ENCODE data around the gene AFP.

The AFP gene

DNA sequence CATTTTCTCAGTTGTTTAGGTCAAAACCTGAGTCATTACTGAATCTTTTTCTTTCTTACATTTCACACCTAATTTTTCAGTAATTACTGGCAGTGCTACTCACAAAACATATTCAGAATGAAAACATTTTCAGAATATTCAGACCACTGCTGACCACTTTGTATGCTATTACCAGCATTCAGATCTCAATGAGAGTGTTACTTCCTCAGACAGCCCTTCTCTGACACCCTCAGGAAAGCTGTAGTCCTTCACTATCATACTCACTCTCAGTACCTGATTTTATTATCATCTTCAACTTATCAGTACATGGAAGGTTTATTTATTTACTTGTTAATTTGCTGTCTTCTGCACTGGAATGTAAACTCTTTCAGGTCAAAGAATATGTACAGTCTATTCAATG is 44.2 kb upstream of the AFP start:
- Histone ChIP-seq H3K36me3 (ENCODE audit: insufficient read depth, low read length) (no peaks in the 10 kb centered on the region), H3K9me3 (ENCODE audit: insufficient read depth, low read depth, low read length) (no peaks in the 10 kb centered on the region), H3K27me3 (ENCODE audit: insufficient read depth, low read length, poor library complexity, severe bottlenecking) (no peaks in the 10 kb centered on the region), H3K4me2 (ENCODE audit: low read depth, low read length, poor library complexity, severe bottlenecking) (no peak overlapping the region), H4K20me1 (ENCODE audit: insufficient read depth, low read length, poor library complexity, severe bottlenecking) (no peaks in the 10 kb centered on the region), H3K9me2 (replicated peaks; ENCODE audit: low read depth, low read length) (no peaks in the 10 kb centered on the region), H3K4me1 (ENCODE audit: insufficient read depth, low read length, poor library complexity, severe bottlenecking) (no peaks in the 10 kb centered on the region), H3K9ac (ENCODE audit: low read depth, low read length, poor library complexity, severe bottlenecking) (no peak overlapping the region), H3K4me3 (ENCODE audit: low read length, poor library complexity, severe bottlenecking) (no peak overlapping the region), H2AFZ (ENCODE audit: low read length) (no peak overlapping the region), H3K79me2 (ENCODE audit: insufficient read depth, low read length) (no peaks in the 10 kb centered on the region), H3F3A (ENCODE audit: low read depth) (no peaks in the 10 kb centered on the region)
- TF ChIP-seq, protein P1, sequence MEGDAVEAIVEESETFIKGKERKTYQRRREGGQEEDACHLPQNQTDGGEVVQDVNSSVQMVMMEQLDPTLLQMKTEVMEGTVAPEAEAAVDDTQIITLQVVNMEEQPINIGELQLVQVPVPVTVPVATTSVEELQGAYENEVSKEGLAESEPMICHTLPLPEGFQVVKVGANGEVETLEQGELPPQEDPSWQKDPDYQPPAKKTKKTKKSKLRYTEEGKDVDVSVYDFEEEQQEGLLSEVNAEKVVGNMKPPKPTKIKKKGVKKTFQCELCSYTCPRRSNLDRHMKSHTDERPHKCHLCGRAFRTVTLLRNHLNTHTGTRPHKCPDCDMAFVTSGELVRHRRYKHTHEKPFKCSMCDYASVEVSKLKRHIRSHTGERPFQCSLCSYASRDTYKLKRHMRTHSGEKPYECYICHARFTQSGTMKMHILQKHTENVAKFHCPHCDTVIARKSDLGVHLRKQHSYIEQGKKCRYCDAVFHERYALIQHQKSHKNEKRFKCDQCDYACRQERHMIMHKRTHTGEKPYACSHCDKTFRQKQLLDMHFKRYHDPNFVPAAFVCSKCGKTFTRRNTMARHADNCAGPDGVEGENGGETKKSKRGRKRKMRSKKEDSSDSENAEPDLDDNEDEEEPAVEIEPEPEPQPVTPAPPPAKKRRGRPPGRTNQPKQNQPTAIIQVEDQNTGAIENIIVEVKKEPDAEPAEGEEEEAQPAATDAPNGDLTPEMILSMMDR (conservative IDR thresholded peaks at IDR 0.05; ENCODE audit: low read length) = no peak
- no peak for TF ChIP-seq EZH2phosphoT487 (IDR thresholded peaks at IDR 0.05; ENCODE audit: borderline replicate concordance)

DNA sequence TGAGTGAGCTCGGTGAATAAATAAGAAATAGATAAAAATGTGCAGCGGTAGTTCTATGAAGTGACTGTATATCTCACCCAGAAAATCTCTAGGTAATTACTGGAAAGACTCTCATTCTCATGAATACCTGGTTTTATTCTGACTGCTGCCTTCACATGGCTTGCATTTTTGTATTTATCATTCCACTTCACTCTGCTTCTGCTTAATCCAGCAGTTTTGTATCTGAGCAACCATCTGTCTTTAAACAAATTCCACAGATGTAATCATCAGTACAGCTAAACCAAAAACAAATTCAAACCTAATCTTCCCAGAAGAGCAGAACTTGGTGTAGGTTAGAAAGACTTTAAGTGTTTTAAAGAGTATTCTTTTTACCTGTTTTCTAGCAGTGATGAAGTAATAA is 43.1 kb upstream of the AFP start:
- Histone ChIP-seq H3K4me1 (ENCODE audit: insufficient read depth, low read length, poor library complexity, severe bottlenecking) (no peaks in the 10 kb centered on the region), H3K4me2 (ENCODE audit: low read depth, low read length, poor library complexity, severe bottlenecking) (no peak overlapping the region), H3F3A (ENCODE audit: low read depth) (no peaks in the 10 kb centered on the region), H3K4me3 (ENCODE audit: low read length, poor library complexity, severe bottlenecking) (no peak overlapping the region), H3K27me3 (ENCODE audit: insufficient read depth, low read length, poor library complexity, severe bottlenecking) (no peaks in the 10 kb centered on the region), H4K20me1 (ENCODE audit: insufficient read depth, low read length, poor library complexity, severe bottlenecking) (no peaks in the 10 kb centered on the region), H3K79me2 (ENCODE audit: insufficient read depth, low read length) (no peaks in the 10 kb centered on the region), H2AFZ (ENCODE audit: low read length) (no peak overlapping the region), H3K36me3 (ENCODE audit: insufficient read depth, low read length) (no peaks in the 10 kb centered on the region), H3K9me2 (replicated peaks; ENCODE audit: low read depth, low read length) (no peaks in the 10 kb centered on the region), H3K9me3 (ENCODE audit: insufficient read depth, low read depth, low read length) (no peaks in the 10 kb centered on the region), H3K9ac (ENCODE audit: low read depth, low read length, poor library complexity, severe bottlenecking) (no peak overlapping the region)
- TF ChIP-seq, protein P1 (conservative IDR thresholded peaks at IDR 0.05; ENCODE audit: low read length) = no peak
- no peak for TF ChIP-seq EZH2phosphoT487 (IDR thresholded peaks at IDR 0.05; ENCODE audit: borderline replicate concordance)

DNA sequence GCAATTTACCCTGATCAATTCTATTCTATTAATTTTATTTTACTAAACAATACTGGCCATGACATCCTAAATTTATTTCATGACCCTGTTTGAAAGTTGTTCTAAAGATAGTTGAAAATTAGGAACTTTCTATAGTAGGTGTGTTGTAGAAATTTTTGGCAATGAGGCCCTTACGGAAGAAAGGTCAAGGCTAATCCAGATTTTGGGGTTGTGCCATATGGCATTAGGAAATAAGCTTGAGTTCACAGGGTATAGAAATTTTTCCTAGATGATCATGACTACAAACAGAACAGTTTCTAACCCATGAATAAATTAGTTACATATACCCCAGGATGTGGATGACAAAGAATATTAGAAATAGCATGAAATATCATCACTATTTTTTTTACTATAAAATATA is 39.7 kb upstream of the AFP start:
- no peaks in the 10 kb centered on the region for H3K79me2 ChIP-seq (ENCODE audit: insufficient read depth, low read length)
- H3K4me2 ChIP-seq (ENCODE audit: low read depth, low read length, poor library complexity, severe bottlenecking) = no peak overlapping the region
- H3K4me3 ChIP-seq (ENCODE audit: low read length, poor library complexity, severe bottlenecking) = no peak overlapping the region
- no peaks in the 10 kb centered on the region for H3K27me3 ChIP-seq (ENCODE audit: insufficient read depth, low read length, poor library complexity, severe bottlenecking)
- no peaks in the 10 kb centered on the region for H3F3A ChIP-seq (ENCODE audit: low read depth)
- H3K9ac ChIP-seq (ENCODE audit: low read depth, low read length, poor library complexity, severe bottlenecking) = no peak overlapping the region
- H2AFZ ChIP-seq (ENCODE audit: low read length) = no peak overlapping the region
- H3K9me3 ChIP-seq (ENCODE audit: insufficient read depth, low read depth, low read length) = no peaks in the 10 kb centered on the region
- no peaks in the 10 kb centered on the region for H4K20me1 ChIP-seq (ENCODE audit: insufficient read depth, low read length, poor library complexity, severe bottlenecking)
- H3K9me2 ChIP-seq (replicated peaks; ENCODE audit: low read depth, low read length) = no peaks in the 10 kb centered on the region
- no peaks in the 10 kb centered on the region for H3K36me3 ChIP-seq (ENCODE audit: insufficient read depth, low read length)
- TF ChIP-seq, protein P1 (conservative IDR thresholded peaks at IDR 0.05; ENCODE audit: low read length) = no peak
- TF ChIP-seq EZH2phosphoT487 (IDR thresholded peaks at IDR 0.05; ENCODE audit: borderline replicate concordance) = no peak
- no peaks in the 10 kb centered on the region for H3K4me1 ChIP-seq (ENCODE audit: insufficient read depth, low read length, poor library complexity, severe bottlenecking)
